ENCODE results near the gene ACAD8.

Gene ACAD8

DNA sequence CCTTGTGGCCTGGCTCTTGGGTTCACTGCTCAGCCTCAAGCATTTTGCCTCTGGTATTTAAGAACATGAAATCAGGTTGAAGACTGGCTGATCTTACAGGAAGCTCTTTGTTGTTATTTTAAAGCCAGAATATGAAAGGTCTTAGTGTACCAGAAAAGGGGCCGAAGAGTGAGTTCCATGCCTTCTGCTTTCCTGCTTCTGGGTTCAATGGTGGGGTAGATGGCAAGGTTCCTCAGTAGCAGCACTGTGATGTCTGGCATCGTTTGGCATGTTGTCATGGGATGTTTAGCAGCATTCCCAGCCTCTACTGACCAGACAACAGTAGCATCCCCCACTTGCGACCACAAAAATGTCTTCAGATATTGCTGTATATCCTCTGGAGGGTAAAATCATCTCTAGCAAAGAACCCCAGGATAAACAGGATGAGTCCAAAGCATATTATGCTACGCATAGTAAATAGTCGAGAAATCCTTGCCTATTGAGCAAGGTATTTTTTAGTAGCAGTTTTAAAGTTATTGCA is 26.5 kb upstream of the ACAD8 start:
- Histone ChIP-seq H3K9me2 (replicated peaks; ENCODE audit: insufficient read depth, low read length) (no peaks in the 10 kb centered on the region), H3K79me2 (ENCODE audit: low read length) (peaks cover 87% of the 10 kb centered on the region), H3F3A (ENCODE audit: insufficient read depth, low read length) (peaks cover 3% of the 10 kb centered on the region; the same call in 1 of the 2 replicates), H3K9ac (ENCODE audit: low read length) (no peak overlapping the region), H3K27ac (ENCODE audit: low read length) (no peak overlapping the region), H2AFZ (ENCODE audit: low read length) (no peak overlapping the region), H3K9me3 (replicated peaks; ENCODE audit: insufficient read depth, low read length) (no peaks in the 10 kb centered on the region), H3K36me3 (replicated peaks; ENCODE audit: insufficient read depth, low read length) (no peaks in the 10 kb centered on the region), H3K4me1 (ENCODE audit: low read length) (peaks cover 32% of the 10 kb centered on the region), H3K4me2 (ENCODE audit: low read depth, low read length) (peak overlapping the region; percentile 74), H3K4me3 (ENCODE audit: low read length) (no peak overlapping the region), H4K20me1 (ENCODE audit: insufficient read depth, low read length) (no peaks in the 10 kb centered on the region), H3K27me3 (replicated peaks; ENCODE audit: insufficient read depth, low read length) (no peaks in the 10 kb centered on the region)
- no peak for DNase-seq
- TF ChIP-seq EZH2 (optimal IDR thresholded peaks at IDR 0.05; ENCODE audit: low read depth, low read length) (no peak), EZH2phosphoT487 (IDR thresholded peaks at IDR 0.05; ENCODE audit: low read length) (no peak)
- TF ChIP-seq, protein P1, sequence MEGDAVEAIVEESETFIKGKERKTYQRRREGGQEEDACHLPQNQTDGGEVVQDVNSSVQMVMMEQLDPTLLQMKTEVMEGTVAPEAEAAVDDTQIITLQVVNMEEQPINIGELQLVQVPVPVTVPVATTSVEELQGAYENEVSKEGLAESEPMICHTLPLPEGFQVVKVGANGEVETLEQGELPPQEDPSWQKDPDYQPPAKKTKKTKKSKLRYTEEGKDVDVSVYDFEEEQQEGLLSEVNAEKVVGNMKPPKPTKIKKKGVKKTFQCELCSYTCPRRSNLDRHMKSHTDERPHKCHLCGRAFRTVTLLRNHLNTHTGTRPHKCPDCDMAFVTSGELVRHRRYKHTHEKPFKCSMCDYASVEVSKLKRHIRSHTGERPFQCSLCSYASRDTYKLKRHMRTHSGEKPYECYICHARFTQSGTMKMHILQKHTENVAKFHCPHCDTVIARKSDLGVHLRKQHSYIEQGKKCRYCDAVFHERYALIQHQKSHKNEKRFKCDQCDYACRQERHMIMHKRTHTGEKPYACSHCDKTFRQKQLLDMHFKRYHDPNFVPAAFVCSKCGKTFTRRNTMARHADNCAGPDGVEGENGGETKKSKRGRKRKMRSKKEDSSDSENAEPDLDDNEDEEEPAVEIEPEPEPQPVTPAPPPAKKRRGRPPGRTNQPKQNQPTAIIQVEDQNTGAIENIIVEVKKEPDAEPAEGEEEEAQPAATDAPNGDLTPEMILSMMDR (IDR thresholded peaks at IDR 0.05; ENCODE audit: low read length): no peak

DNA sequence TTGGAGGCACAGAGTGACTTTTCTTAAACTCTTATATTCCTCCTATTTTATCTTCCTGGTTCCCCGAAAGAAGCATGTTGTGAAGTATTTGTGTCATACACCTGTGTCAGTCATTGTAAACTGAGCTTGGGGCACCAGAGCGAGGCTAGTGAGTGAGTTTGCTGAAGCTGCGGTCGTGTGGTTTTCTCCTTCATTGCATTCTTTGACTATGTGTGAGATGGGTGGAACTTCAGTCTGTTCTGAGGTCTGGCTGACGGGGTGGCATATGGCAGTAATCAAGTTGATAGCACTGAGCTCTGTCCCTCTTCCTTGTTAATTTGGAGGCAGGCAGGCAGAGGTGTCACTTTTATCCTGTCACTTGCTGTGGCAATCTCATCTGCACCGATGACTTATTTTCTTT is 24.7 kb upstream of the ACAD8 start:
- Histone ChIP-seq H2AFZ (ENCODE audit: low read length) (no peak overlapping the region), H3K4me1 (ENCODE audit: low read length) (peaks cover 21% of the 10 kb centered on the region), H3K79me2 (ENCODE audit: low read length) (peaks cover 86% of the 10 kb centered on the region), H4K20me1 (ENCODE audit: insufficient read depth, low read length) (no peaks in the 10 kb centered on the region), H3K9me2 (replicated peaks; ENCODE audit: insufficient read depth, low read length) (no peaks in the 10 kb centered on the region), H3K36me3 (replicated peaks; ENCODE audit: insufficient read depth, low read length) (no peaks in the 10 kb centered on the region), H3K4me2 (ENCODE audit: low read depth, low read length) (no peak overlapping the region), H3K9ac (ENCODE audit: low read length) (no peak overlapping the region), H3K27ac (ENCODE audit: low read length) (no peak overlapping the region), H3K27me3 (replicated peaks; ENCODE audit: insufficient read depth, low read length) (no peaks in the 10 kb centered on the region), H3K4me3 (ENCODE audit: low read length) (no peak overlapping the region), H3K9me3 (replicated peaks; ENCODE audit: insufficient read depth, low read length) (no peaks in the 10 kb centered on the region), H3F3A (ENCODE audit: insufficient read depth, low read length) (peaks cover 3% of the 10 kb centered on the region; the same call in 1 of the 2 replicates)
- TF ChIP-seq, protein P1 (IDR thresholded peaks at IDR 0.05; ENCODE audit: low read length): no peak
- no peak for TF ChIP-seq EZH2 (optimal IDR thresholded peaks at IDR 0.05; ENCODE audit: low read depth, low read length)
- no peak for TF ChIP-seq EZH2phosphoT487 (IDR thresholded peaks at IDR 0.05; ENCODE audit: low read length)
- peak; percentile 48 for DNase-seq

DNA sequence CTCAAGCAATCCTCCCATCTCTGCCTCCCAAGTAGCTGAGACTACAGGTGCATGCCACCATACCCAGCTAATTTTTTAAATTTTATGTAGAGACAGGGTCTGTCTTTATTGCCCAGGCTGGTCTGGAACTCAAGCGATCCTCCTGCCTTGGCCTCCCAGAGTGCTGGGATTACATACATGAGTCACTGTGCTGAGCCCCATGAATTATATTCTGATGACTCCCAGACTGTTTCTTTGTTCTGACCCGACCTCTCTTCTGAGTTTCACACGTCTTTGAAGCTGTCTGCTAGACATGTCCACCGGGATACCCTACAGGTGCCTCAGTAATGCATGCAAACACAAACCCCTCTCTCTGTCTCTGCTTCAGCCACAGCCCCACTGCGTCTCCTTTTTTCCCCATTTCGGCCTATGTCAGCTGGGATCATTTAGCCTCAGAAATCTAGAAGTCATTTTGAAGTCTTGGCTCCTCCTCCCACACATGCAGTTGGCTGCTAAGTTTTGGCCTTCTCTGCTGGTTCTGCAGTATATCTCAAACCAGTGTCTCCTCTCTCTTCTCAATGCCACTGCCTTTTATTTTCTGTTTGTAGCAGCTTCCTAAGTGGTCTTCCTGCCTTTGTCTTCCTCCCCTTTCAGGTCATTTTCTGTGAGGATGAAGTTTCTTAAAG is 24.1 kb upstream of the ACAD8 start:
- no peak overlapping the region for H3K4me2 ChIP-seq (ENCODE audit: low read depth, low read length)
- no peaks in the 10 kb centered on the region for H3K36me3 ChIP-seq (replicated peaks; ENCODE audit: insufficient read depth, low read length)
- H3K27me3 ChIP-seq (replicated peaks; ENCODE audit: insufficient read depth, low read length): no peaks in the 10 kb centered on the region
- no peak overlapping the region for H3K9ac ChIP-seq (ENCODE audit: low read length)
- peaks cover under 1% of the 10 kb centered on the region; the same call in 1 of the 2 replicates for H3F3A ChIP-seq (ENCODE audit: insufficient read depth, low read length)
- TF ChIP-seq EZH2 (optimal IDR thresholded peaks at IDR 0.05; ENCODE audit: low read depth, low read length) (no peak), EZH2phosphoT487 (IDR thresholded peaks at IDR 0.05; ENCODE audit: low read length) (no peak)
- TF ChIP-seq, protein P1 (IDR thresholded peaks at IDR 0.05; ENCODE audit: low read length): no peak
- H3K4me1 ChIP-seq (ENCODE audit: low read length): peaks cover 21% of the 10 kb centered on the region
- H4K20me1 ChIP-seq (ENCODE audit: insufficient read depth, low read length): no peaks in the 10 kb centered on the region
- no peak overlapping the region for H3K27ac ChIP-seq (ENCODE audit: low read length)
- peaks cover 91% of the 10 kb centered on the region for H3K79me2 ChIP-seq (ENCODE audit: low read length)
- H3K9me2 ChIP-seq (replicated peaks; ENCODE audit: insufficient read depth, low read length): no peaks in the 10 kb centered on the region
- no peaks in the 10 kb centered on the region for H3K9me3 ChIP-seq (replicated peaks; ENCODE audit: insufficient read depth, low read length)
- no peak overlapping the region for H3K4me3 ChIP-seq (ENCODE audit: low read length)
- H2AFZ ChIP-seq (ENCODE audit: low read length): no peak overlapping the region
- no peak for DNase-seq

All from MM.1S (cell line).